Bronchial epithelial cell (primary cell): Measurements from ENCODE around the gene TCP10L. TPM values are rescaled to one million over a fixed set of nuclear protein-coding genes. Genes with fewer than 3 reads are reported as not detected.
"Not testable (repeated sequence)": the region's sequence is repeated elsewhere in the genome, so short reads cannot be mapped to it uniquely, and the experiment has no call there.

ENCODE experiments used
- DNase-seq: peaks from one replicate; pipeline ENCODE4 v3.0.0-alpha.2; 2010; ENCODE audit warnings: low read depth
- FAIRE-seq: peaks from 2 replicates; lab custom pipeline; 2011; peaks lifted over from hg19 to GRCh38; lab: Jason Lieb, UNC
- H3K27me3 ChIP-seq: 2 replicates; pipeline ENCODE4 v1.5.1; 2011; ENCODE audit warnings: low read length; ENCODE audit not compliant: control insufficient read depth, insufficient read depth
- H3K36me3 ChIP-seq: 2 replicates; pipeline ENCODE4 v1.5.1; 2011; ENCODE audit warnings: low read length; ENCODE audit not compliant: control insufficient read depth, insufficient read depth
- H3K4me3 ChIP-seq: 2 replicates; pipeline ENCODE4 v1.5.1; 2011; ENCODE audit warnings: mild to moderate bottlenecking, low read depth, low read length, control low read depth
- total RNA-seq: library from RNA; depleted of rRNA; stranded (reverse); fragments of >200 nt; gene quantifications from 2 replicates; pipeline ENCODE4 v1.2.1, GENCODE V29; 2014
- TF ChIP-seq, protein P1 (sequence below): IDR thresholded peaks from 2 replicates; pipeline ENCODE4 v1.5.1; 2011; ENCODE audit warnings: mild to moderate bottlenecking, moderate library complexity, low read length, control low read depth, inconsistent platforms; ENCODE audit not compliant: insufficient read depth, severe bottlenecking

TCP10L gene
- total RNA-seq, 1 donor from 2014 or later: 0.26 TPM

DNA sequence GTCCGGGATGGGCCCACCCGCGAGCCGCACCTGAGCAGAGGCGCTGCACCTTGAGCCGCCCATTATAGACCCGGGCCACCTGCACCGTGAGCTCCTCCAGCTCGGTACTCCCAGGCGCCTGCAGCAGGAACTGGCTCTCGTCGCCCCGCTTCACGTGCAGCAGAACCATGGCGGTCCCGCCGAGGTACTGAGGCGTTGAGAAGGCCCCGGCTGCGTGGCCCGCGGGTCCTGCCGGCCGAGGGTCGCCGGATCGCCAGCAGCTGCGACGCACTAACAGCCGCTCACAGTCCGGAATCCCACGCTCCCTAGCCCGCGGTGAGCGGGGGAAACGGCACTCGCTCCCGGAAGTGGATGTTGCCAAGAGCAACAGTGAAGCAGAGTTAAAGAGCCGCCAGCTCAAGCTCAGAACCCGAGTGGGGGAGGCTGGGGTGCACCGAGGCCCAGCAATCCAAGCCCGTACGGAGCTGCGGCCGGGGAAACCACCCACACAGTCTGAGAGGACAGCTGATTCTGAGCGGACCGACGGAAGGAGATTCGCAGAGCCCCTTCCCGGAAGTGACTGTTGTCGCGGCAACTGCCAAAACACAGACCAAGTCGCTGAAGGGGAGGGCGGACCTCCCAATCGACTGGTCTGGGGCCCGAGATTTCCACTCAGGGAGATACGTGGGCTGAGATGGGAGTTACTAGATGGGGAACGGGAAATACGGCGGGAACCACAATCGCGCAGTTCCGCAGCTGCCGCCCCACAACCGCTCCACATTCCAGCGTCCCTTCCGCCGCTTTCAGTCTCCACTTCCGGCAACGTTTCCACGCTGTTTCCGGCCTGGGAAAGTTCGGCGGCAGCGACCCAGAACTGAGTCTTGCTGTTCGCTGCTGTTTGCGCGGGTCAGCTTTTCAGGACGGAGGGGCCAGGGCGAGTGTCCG lies 27.0 kb upstream of the TCP10L start, which contains the start of gene CFAP298:
Gene CFAP298 (minus strand): TSS at position 303 of the 924 bp plus-strand sequence. CDS start 134 bp downstream, at position 169.
- H3K4me3 ChIP-seq: peak within 1 kb of the TSS; percentile 96
- peaks cover 3% of the 10 kb centered on the region for H3K36me3 ChIP-seq
- TF ChIP-seq, protein P1, sequence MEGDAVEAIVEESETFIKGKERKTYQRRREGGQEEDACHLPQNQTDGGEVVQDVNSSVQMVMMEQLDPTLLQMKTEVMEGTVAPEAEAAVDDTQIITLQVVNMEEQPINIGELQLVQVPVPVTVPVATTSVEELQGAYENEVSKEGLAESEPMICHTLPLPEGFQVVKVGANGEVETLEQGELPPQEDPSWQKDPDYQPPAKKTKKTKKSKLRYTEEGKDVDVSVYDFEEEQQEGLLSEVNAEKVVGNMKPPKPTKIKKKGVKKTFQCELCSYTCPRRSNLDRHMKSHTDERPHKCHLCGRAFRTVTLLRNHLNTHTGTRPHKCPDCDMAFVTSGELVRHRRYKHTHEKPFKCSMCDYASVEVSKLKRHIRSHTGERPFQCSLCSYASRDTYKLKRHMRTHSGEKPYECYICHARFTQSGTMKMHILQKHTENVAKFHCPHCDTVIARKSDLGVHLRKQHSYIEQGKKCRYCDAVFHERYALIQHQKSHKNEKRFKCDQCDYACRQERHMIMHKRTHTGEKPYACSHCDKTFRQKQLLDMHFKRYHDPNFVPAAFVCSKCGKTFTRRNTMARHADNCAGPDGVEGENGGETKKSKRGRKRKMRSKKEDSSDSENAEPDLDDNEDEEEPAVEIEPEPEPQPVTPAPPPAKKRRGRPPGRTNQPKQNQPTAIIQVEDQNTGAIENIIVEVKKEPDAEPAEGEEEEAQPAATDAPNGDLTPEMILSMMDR: no peak
- FAIRE-seq (no peak), DNase-seq (peak; percentile 86)
- H3K27me3 ChIP-seq: no peaks in the 10 kb centered on the region

DNA sequence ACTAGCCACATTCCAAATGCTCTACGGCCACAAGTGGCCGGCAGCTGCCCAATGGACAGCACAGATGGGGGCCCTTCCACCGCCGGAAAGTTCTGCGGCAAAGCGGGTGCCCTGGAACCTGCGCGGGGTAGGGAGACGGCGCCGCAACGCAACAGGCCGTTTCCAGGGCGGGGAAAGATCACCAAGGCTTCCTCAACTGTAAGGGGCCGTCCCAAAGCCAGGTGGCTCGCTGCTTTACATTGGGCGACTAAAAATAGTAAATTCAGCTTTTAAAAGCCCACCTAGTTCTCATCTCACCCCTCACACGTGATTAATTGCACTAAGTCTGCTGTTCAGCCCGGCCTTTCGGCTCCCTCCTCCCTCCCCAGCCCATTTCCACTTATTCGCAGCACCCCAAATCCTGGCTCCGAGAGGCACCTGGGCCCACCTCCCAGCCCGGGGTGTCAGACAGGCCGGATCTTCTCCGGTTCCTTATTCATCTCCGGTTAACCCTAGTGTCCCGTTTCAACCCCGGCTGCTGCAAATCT lies 26.2 kb upstream of the TCP10L start:
- FAIRE-seq (no peak), DNase-seq (peak; percentile 18)
- TF ChIP-seq, protein P1: no peak
- Histone ChIP-seq H3K27me3 (no peaks in the 10 kb centered on the region), H3K36me3 (peaks cover 3% of the 10 kb centered on the region), H3K4me3 (peak overlapping the region; percentile 96)

DNA sequence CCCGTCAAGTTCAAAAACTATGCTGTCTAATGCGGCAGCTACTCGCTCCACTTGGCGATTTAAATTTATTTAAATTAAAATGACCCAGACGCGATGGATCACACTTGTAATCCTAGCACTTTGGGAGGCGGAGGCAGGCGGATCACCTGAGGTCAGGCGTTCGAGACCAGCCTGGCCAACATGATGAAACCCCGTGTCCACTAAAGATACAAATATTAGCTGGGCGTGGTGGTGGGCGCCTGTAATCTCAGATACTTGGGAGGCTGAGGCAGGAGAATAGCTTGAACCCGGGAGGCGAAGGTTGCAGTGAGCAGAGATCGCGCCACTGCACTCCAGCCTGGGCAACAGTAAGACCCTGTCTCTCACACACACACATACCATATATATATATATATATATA lies 25.6 kb upstream of the TCP10L start:
- not testable (repeated sequence) for H3K36me3 ChIP-seq, H3K27me3 ChIP-seq, FAIRE-seq, DNase-seq
- peak overlapping the region; percentile 96 for H3K4me3 ChIP-seq

DNA sequence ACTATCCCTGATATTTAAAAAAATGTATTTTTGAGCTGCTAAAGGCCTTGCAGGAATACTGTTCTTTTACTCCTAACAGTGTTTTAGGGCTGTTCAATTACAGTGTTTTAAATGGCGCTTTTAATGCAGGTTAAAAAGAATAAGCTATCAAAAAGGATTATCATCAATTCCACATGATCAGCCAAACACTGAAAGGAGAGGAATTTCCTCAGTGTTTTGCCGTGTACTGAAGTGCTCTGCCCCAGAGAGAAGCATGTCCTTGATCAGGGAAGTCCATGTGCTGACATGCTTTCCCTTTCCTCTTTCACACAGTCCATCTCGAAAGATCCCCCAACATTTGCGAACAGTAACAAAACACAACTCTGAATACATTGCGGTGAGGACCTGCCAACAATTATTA lies 23.5 kb upstream of the TCP10L start:
- DNase-seq (no peak), FAIRE-seq (no peak)
- no peaks in the 10 kb centered on the region for H3K27me3 ChIP-seq
- TF ChIP-seq, protein P1: no peak
- no peak overlapping the region for H3K4me3 ChIP-seq
- H3K36me3 ChIP-seq: peaks cover 8% of the 10 kb centered on the region

DNA sequence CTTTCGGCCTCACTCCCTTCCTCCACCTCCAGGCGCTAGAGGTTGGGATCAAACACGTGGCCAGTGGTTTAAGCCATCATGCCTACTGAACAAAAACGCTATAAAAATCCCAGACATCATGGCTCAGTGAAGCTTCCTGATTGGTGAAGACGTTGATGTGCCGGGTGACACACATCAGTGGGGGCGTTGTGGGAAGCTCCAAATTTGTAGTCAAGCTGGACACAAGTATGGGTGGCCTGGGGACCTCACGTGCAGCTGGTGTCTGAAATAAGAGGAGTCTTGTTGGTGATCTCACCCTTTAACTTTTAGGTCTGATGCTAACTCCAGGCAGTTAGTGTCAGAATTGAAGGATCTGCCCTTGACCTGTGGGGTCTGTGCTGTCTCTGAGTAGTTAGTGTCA lies 20.1 kb upstream of the TCP10L start:
- FAIRE-seq (no peak), DNase-seq (no peak)
- Histone ChIP-seq H3K4me3 (no peak overlapping the region), H3K27me3 (no peaks in the 10 kb centered on the region), H3K36me3 (peaks cover 15% of the 10 kb centered on the region)
- TF ChIP-seq, protein P1: no peak

DNA sequence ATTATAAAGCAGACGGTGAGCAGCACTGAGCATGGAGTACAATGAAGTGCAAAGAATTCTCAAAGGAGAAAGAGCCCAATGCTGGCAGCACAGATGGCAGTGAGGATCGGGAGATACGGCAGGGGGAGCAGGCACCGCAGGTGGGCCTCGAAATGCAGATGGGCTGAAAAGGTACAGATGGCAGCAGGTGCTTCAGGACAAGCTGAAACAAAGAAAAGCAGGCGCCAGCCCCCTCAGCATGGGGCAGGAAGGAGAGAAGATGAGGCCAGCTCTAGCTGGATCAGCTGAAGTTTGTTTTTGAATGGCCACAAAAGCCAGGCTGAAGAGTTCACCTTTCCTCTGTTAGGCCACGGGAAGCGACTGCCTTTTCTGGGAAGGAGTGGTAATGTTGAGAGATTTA lies 19.1 kb upstream of the TCP10L start:
- H3K36me3 ChIP-seq: peaks cover 15% of the 10 kb centered on the region
- no peaks in the 10 kb centered on the region for H3K27me3 ChIP-seq
- H3K4me3 ChIP-seq: no peak overlapping the region
- TF ChIP-seq, protein P1: no peak
- no peak for FAIRE-seq
- no peak for DNase-seq
